BLaER1 (cell line): ENCODE data around the gene MTM1.

Experiments used
- H3K27ac ChIP-seq: shearing (Covaris generic); formaldehyde crosslinking; 2 replicates; pipeline ENCODE4 v1.8.1; 2022
- H3K27me3 ChIP-seq: shearing (Covaris generic); formaldehyde crosslinking; 2 replicates; pipeline ENCODE4 v1.8.1; 2022
- H3K36me3 ChIP-seq: shearing (Covaris generic); formaldehyde crosslinking; 2 replicates; pipeline ENCODE4 v1.8.1; 2022
- H3K4me1 ChIP-seq: shearing (Covaris generic); formaldehyde crosslinking; 2 replicates; pipeline ENCODE4 v1.8.1; 2022
- H3K4me2 ChIP-seq: shearing (Covaris generic); formaldehyde crosslinking; 2 replicates; pipeline ENCODE4 v1.8.1; 2022
- H3K4me3 ChIP-seq: shearing (Covaris generic); formaldehyde crosslinking; 2 replicates; pipeline ENCODE4 v1.8.1; 2022
- H3K9ac ChIP-seq: shearing (Covaris generic); formaldehyde crosslinking; 2 replicates; pipeline ENCODE4 v1.8.1; 2022
- H3K9me3 ChIP-seq: shearing (Covaris generic); formaldehyde crosslinking; 2 replicates; pipeline ENCODE4 v1.8.1; 2022
- H4K20me1 ChIP-seq: shearing (Covaris generic); formaldehyde crosslinking; 2 replicates; pipeline ENCODE4 v1.8.1; 2022
- Cebpa-rat ChIP-seq: shearing (Covaris generic); IDR thresholded peaks from 2 replicates; pipeline ENCODE4 v1.8.1; 2022

Gene MTM1

GRCh38 chrX:150683112-150683511 is 114.7 kb downstream of the MTM1 start:
- Histone ChIP-seq H3K4me1 (no peaks in the 10 kb centered on the region), H3K9ac (no peak overlapping the region), H3K27me3 (no peaks in the 10 kb centered on the region), H3K9me3 (no peaks in the 10 kb centered on the region), H3K4me2 (no peak overlapping the region), H4K20me1 (no peaks in the 10 kb centered on the region), H3K27ac (no peak overlapping the region), H3K36me3 (no peaks in the 10 kb centered on the region), H3K4me3 (no peak overlapping the region)
- no peak for TF ChIP-seq Cebpa-rat

- H3K4me1 ChIP-seq: no peaks in the 10 kb centered on the region
- no peak overlapping the region for H3K4me3 ChIP-seq
- no peak overlapping the region for H3K27ac ChIP-seq
- H3K9ac ChIP-seq: no peak overlapping the region
- H3K4me2 ChIP-seq: no peak overlapping the region
- no peak for TF ChIP-seq Cebpa-rat
- no peaks in the 10 kb centered on the region for H3K9me3 ChIP-seq
- no peaks in the 10 kb centered on the region for H4K20me1 ChIP-seq
- no peaks in the 10 kb centered on the region for H3K36me3 ChIP-seq
- no peaks in the 10 kb centered on the region for H3K27me3 ChIP-seq
Measured at GRCh38 chrX:150683536-150684146, 115.2 kb downstream of the MTM1 start.

GRCh38 chrX:150688911-150689451 is 120.6 kb downstream of the MTM1 start:
- Histone ChIP-seq H3K4me2 (no peak overlapping the region), H3K4me1 (peaks cover 16% of the 10 kb centered on the region)
- no peak for TF ChIP-seq Cebpa-rat

GRCh38 chrX:150690126-150690525 is 121.7 kb downstream of the MTM1 start:
- Histone ChIP-seq H3K9ac (no peak overlapping the region), H3K4me2 (no peak overlapping the region), H3K36me3 (no peaks in the 10 kb centered on the region), H3K27me3 (no peaks in the 10 kb centered on the region), H3K4me3 (no peak overlapping the region), H3K9me3 (0 out of 2 replicates have a peak, but pooled peaks cover 10% of the 10 kb centered on the region), H4K20me1 (no peaks in the 10 kb centered on the region), H3K27ac (no peak overlapping the region), H3K4me1 (peaks cover 26% of the 10 kb centered on the region)
- TF ChIP-seq Cebpa-rat: no peak

More at GRCh38 chrX:150688911-150689451, 120.6 kb downstream of the MTM1 start:
- Histone ChIP-seq H3K9ac (no peak overlapping the region), H3K4me3 (no peak overlapping the region), H3K36me3 (no peaks in the 10 kb centered on the region), H3K27ac (no peak overlapping the region), H3K27me3 (no peaks in the 10 kb centered on the region), H3K9me3 (0 out of 2 replicates have a peak, but pooled peaks cover 10% of the 10 kb centered on the region), H4K20me1 (no peaks in the 10 kb centered on the region)

GRCh38 chrX:150692296-150692695 is 123.9 kb downstream of the MTM1 start:
- H3K4me3 ChIP-seq: peak overlapping the region; percentile 66

GRCh38 chrX:150692831-150693724 is 124.7 kb downstream of the MTM1 start, which contains the start of gene MTMR1:
Gene MTMR1 (plus strand): TSS chrX:150693396. CDS start chrX:150693531, 135 bp downstream.
- Histone ChIP-seq H3K27ac (peak within 1 kb of the TSS; percentile 89), H3K9ac (peak within 1 kb of the TSS; percentile 82)

More at GRCh38 chrX:150692296-150692695, 123.9 kb downstream of the MTM1 start:
- no peaks in the 10 kb centered on the region for H3K27me3 ChIP-seq
- H3K27ac ChIP-seq: peak overlapping the region; percentile 89; the same call in 1 of the 2 replicates
- no peaks in the 10 kb centered on the region for H3K36me3 ChIP-seq
- peak overlapping the region; percentile 82; the same call in 1 of the 2 replicates for H3K9ac ChIP-seq
- peaks cover 40% of the 10 kb centered on the region for H3K4me1 ChIP-seq
- H4K20me1 ChIP-seq: no peaks in the 10 kb centered on the region
- H3K9me3 ChIP-seq: 0 out of 2 replicates have a peak, but pooled peaks cover 10% of the 10 kb centered on the region
- H3K4me2 ChIP-seq: peak overlapping the region; percentile 73
- no peak for TF ChIP-seq Cebpa-rat

DNA sequence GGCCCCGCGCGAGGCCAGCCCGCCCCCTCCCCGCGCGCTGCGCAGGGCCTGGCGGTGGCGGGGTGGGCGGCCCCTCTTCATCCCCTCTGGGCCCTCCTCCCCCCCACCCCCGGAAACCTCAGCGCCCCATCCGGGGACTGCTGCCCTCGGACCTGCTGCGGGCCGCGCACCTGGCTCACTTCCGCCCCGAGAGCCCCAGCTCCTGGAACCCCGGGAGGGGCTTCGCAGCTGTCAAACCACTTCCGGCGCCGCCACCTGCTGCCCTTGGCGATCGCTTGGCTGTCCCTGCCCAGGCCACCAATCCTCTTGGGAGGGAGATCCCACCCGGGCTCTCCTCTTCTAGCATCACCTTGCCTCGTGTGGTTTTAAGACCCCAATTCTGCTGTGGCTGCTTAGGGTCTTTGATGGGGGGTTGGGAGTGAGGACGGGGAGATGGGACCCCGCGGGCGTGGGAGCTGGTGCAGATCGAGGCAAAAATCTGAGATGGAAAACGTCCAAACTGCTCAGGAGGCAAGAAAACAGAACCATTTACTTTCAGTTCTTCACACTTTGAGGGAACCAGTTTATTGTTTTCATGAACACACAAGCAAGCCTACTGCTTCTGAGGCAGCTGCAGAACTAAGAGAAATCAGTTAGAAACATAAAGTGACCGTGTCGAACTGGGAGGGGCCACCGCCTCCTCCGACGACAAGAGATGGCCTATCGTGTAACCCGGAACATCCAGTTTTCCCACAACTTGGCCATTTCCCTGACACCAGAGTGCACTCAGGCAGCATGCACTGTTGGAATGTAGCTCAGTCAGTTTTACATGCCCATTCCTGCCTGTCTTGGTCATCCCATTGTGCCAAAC is 125.5 kb downstream of the MTM1 start:
- H3K9ac ChIP-seq: peak overlapping the region; percentile 82
- H4K20me1 ChIP-seq: no peaks in the 10 kb centered on the region
- peak overlapping the region; percentile 73 for H3K4me2 ChIP-seq
- H3K9me3 ChIP-seq: 0 out of 2 replicates have a peak, but pooled peaks cover 10% of the 10 kb centered on the region
- H3K36me3 ChIP-seq: no peaks in the 10 kb centered on the region
- peaks cover 40% of the 10 kb centered on the region for H3K4me1 ChIP-seq
- no peaks in the 10 kb centered on the region for H3K27me3 ChIP-seq
- peak overlapping the region; percentile 66 for H3K4me3 ChIP-seq
- peak overlapping the region; percentile 89 for H3K27ac ChIP-seq
- TF ChIP-seq Cebpa-rat: no peak

More at GRCh38 chrX:150692831-150693724, 124.7 kb downstream of the MTM1 start, which contains the start of gene MTMR1:
- Histone ChIP-seq H4K20me1 (no peaks in the 10 kb centered on the region), H3K27me3 (no peaks in the 10 kb centered on the region), H3K4me1 (peaks cover 40% of the 10 kb centered on the region), H3K4me2 (peak within 1 kb of the TSS; percentile 73), H3K4me3 (peak within 1 kb of the TSS; percentile 66), H3K9me3 (0 out of 2 replicates have a peak, but pooled peaks cover 10% of the 10 kb centered on the region), H3K36me3 (no peaks in the 10 kb centered on the region)
- no peak for TF ChIP-seq Cebpa-rat

DNA sequence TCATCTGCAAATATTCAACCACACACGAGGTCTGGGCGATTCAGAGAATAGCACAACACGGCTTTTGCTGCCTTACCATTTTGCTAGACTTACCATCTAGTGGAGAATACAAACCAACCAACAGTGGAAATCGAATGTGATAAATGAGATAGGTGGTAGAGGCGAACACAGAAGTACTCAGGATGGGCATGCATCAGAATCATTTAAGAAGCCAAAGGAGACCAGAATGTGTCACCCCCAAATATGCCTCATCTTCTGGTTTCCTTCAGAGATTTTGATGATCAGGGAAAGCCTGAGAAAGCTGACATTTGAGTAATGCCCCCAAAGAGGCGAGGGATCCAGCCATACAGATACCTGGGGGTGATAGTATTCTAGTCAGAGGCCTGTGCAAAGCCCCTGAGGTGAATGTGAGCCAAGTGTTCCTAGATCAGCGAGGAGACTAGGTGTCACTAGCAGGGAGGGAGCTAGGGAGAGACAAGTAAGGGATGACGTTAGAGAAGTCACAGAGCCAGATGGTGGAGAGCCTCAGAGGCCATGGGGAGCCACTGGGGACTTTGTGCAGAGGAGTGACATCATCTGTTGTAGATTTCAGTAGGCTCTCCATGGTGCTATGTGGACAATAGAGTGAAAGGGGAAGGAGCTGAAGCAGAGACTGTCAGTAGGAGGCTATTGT is 126.5 kb downstream of the MTM1 start:
- H3K4me2 ChIP-seq: peak overlapping the region; percentile 73
- H3K4me3 ChIP-seq: no peak overlapping the region
- H3K9me3 ChIP-seq: 0 out of 2 replicates have a peak, but pooled peaks cover 7% of the 10 kb centered on the region
- no peak for TF ChIP-seq Cebpa-rat
- no peaks in the 10 kb centered on the region for H4K20me1 ChIP-seq
- H3K27me3 ChIP-seq: no peaks in the 10 kb centered on the region
- H3K27ac ChIP-seq: peak overlapping the region; percentile 89
- peak overlapping the region; percentile 82 for H3K9ac ChIP-seq
- peaks cover 40% of the 10 kb centered on the region for H3K4me1 ChIP-seq
- no peaks in the 10 kb centered on the region for H3K36me3 ChIP-seq
